ENCODE data around the gene TSC22D1.

- TF ChIP-seq CTCF (IDR thresholded peaks at IDR 0.05): no peak
- no peak for TF ChIP-seq POLR2A (IDR thresholded peaks at IDR 0.05)
These were observed 29.6 kb upstream of the TSC22D1 start for GRCh38 chr13:44605721-44606120.

Measured in lower leg skin (tissue), 3 donors.